Measurements from ENCODE around the gene CST4.
"Not testable (repeated sequence)": the region's sequence is repeated elsewhere in the genome, so short reads cannot be mapped to it uniquely, and the experiment has no call there.

- peak; percentile 15 for TF ChIP-seq CTCF (IDR thresholded peaks at IDR 0.05; ENCODE audit: insufficient read depth, low read depth, low read length)
- not testable (repeated sequence) for TF ChIP-seq EZH2 (IDR thresholded peaks at IDR 0.05; ENCODE audit: insufficient read depth, low read length)
Measured at GRCh38 chr20:23723659-23724307, 34.9 kb upstream of the CST4 start.

All from astrocyte (in vitro differentiated cells and primary cell).